Brain microvascular endothelial cell (primary cell): ENCODE data around the gene GPR65.

Source experiments
- DNase-seq: peaks from one replicate; pipeline ENCODE4 v3.0.0-alpha.2; 2020
- H3K27ac ChIP-seq: fragments of 250-450 bp; sonication (Bioruptor Pico); 2 replicates; pipeline ENCODE4 v1.5.1; 2020; ENCODE audit warnings: mild to moderate bottlenecking, moderate library complexity
- H3K27me3 ChIP-seq: fragments of 250-450 bp; sonication (Bioruptor Pico); replicated peaks from 2 replicates; pipeline ENCODE4 v1.5.1; 2020; ENCODE audit warnings: mild to moderate bottlenecking
- H3K36me3 ChIP-seq: fragments of 250-450 bp; sonication (Bioruptor Pico); replicated peaks from 2 replicates; pipeline ENCODE4 v1.5.1; 2020; ENCODE audit warnings: mild to moderate bottlenecking
- H3K4me3 ChIP-seq: 2 replicates; pipeline ENCODE4 v1.5.1; 2011; ENCODE audit warnings: low read depth, mild to moderate bottlenecking, control low read depth, low read length, moderate library complexity
- CTCF ChIP-seq: IDR thresholded peaks from 2 replicates; pipeline ENCODE4 v1.5.1; 2011; ENCODE audit warnings: low read depth, mild to moderate bottlenecking, moderate library complexity, low read length, control low read depth, inconsistent platforms; ENCODE audit errors: missing control alignments
- in situ Hi-C: cut with HindIII; loops from 2 replicates; pipeline ENCODE4 v1.10.0; 2017; ENCODE audit warnings: low sequenced_read_pairs, low pct_ligation_motif_present

Gene GPR65

DNA sequence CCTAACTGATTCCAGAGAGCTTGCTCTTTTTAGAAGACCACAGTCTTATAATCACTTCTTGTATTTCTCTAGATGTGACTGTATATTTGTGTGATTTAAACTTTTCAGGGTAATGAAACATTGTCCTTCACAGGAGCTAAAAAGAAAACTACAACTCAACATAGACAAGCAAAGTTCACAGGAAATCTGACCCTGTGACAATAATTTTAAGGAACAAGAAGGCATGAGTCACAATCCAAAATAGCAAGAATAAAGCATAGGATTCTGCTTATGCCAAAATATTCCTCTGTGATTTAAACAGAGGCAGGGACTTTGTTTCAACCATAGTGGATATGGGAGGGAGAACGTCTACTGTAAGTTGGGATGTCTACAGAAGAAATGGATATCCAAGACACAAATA is 44.3 kb downstream of the GPR65 start:
- no peak for TF ChIP-seq CTCF
- Histone ChIP-seq H3K27ac (no peak overlapping the region), H3K4me3 (no peak overlapping the region), H3K27me3 (no peaks in the 10 kb centered on the region), H3K36me3 (no peaks in the 10 kb centered on the region)
- in situ Hi-C loops: no loop called here
- no peak for DNase-seq

GRCh38 chr14:88049936-88050335 is 45.0 kb downstream of the GPR65 start:
- in situ Hi-C loops: no loop called here
- H3K36me3 ChIP-seq: no peaks in the 10 kb centered on the region
- H3K27me3 ChIP-seq: no peaks in the 10 kb centered on the region
- H3K27ac ChIP-seq: no peak overlapping the region
- H3K4me3 ChIP-seq: no peak overlapping the region
- no peak for DNase-seq
- TF ChIP-seq CTCF: no peak

DNA sequence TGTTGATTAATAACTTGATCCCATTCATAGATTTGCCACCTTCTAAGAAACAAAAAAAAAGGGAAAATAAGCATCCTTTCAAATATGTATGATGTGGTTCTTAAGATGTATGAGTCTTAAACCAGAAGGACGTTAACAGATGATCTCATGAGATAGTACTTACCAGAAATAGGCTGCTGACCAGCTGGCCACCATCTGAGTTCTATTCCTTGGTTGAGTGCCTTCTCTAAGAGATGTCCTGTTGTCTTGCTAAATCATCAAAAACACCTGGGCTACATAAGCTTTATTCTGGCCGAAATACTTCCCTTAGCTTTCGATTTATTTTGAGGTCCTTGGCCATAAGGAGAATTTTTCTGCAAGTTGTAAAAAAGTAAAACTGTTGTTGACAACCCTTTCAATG is 55.6 kb downstream of the GPR65 start:
- in situ Hi-C loops: no loop called here
- no peak for TF ChIP-seq CTCF
- Histone ChIP-seq H3K4me3 (no peak overlapping the region), H3K27me3 (no peaks in the 10 kb centered on the region), H3K27ac (no peak overlapping the region), H3K36me3 (no peaks in the 10 kb centered on the region)
- DNase-seq: no peak

DNA sequence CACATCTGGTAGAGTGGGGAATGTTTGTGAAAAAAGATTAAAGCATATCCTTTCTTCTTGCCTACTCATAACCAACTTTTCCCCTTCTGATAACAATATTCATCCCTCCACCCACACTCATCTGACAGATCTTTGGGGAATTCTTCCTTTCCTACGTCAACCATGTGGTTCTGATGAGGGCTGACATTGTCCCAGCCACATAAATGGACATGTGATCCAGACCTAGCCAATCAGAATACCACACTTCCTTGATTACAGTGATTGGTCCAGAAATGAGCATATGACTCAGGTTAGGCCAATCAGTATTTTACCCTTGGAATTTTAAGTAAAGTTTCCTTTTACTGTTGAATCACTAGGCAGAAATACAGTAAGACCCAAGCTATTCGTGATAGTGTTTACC is 58.9 kb downstream of the GPR65 start:
- in situ Hi-C loops: no loop called here
- H3K27me3 ChIP-seq: no peaks in the 10 kb centered on the region
- H3K36me3 ChIP-seq: no peaks in the 10 kb centered on the region
- DNase-seq: no peak
- no peak for TF ChIP-seq CTCF
- H3K27ac ChIP-seq: no peak overlapping the region
- H3K4me3 ChIP-seq: no peak overlapping the region
